ENCODE data around the gene EVI5L.

GRCh38 chr19:7874076-7874896 lies 44.3 kb downstream of the EVI5L start, which contains the start of gene PRR36:
- no peak for TF ChIP-seq CTCF (IDR thresholded peaks at IDR 0.05; ENCODE audit: extremely low read depth in 1 of 2, insufficient read depth in 1 of 2, low read depth in 1 of 2, low read length in 2 of 2)
- no peak for TF ChIP-seq POLR2AphosphoS5 (IDR thresholded peaks at IDR 0.05; ENCODE audit: insufficient read depth, low read depth, low read length)
- peak; percentile 90 for TF ChIP-seq EZH2 (IDR thresholded peaks at IDR 0.05; ENCODE audit: borderline replicate concordance, low read depth, low read length, severe bottlenecking)
- no peak for TF ChIP-seq POLR2A (IDR thresholded peaks at IDR 0.05; ENCODE audit: low read depth, low read length)
- no peak for TF ChIP-seq MAX (IDR thresholded peaks at IDR 0.05; ENCODE audit: insufficient read depth, insufficient read length)
- no peak for TF ChIP-seq JUN (IDR thresholded peaks at IDR 0.05; ENCODE audit: borderline replicate concordance, insufficient read depth, insufficient read length, low read depth)
- TF ChIP-seq FOS (IDR thresholded peaks at IDR 0.05; ENCODE audit: borderline replicate concordance, insufficient read depth, low read length): no peak
- no peak for TF ChIP-seq GATA2 (IDR thresholded peaks at IDR 0.05; ENCODE audit: insufficient read depth, insufficient read length, low read depth, low read length)
- TF ChIP-seq MYC (IDR thresholded peaks at IDR 0.05; ENCODE audit: low read depth, low read length): no peak

Data from endothelial cell of umbilical vein (primary cell).